H1 (cell line): ENCODE data around the gene EPN2. TPM values are rescaled to one million over a fixed set of nuclear protein-coding genes. Genes with fewer than 3 reads are reported as not detected.

ENCODE experiments used
- BRCA1 ChIP-seq: IDR thresholded peaks from 2 replicates; pipeline ENCODE4 v1.6.1; 2012; ENCODE audit warnings: low read depth, low read length, improper control_type of control experiment
- CHD7 ChIP-seq: fragments of 300-600 bp; sonication (generic); IDR thresholded peaks from 2 replicates; pipeline ENCODE4 v1.7.1; 2012; ENCODE audit warnings: low read length, moderate library complexity, mild to moderate bottlenecking, inconsistent platforms; ENCODE audit not compliant: insufficient replicate concordance
- JUND ChIP-seq: IDR thresholded peaks from 2 replicates; pipeline ENCODE4 v1.6.1; 2011; ENCODE audit warnings: mild to moderate bottlenecking, improper control_type of control experiment, low read length
- MAX ChIP-seq: IDR thresholded peaks from 2 replicates; pipeline ENCODE4 v1.6.1; 2012; ENCODE audit warnings: inconsistent platforms
- RFX5 ChIP-seq: IDR thresholded peaks from 2 replicates; pipeline ENCODE4 v1.6.1; 2011; ENCODE audit warnings: low read depth, low read length, improper control_type of control experiment, borderline replicate concordance
- TAF1 ChIP-seq: IDR thresholded peaks from 2 replicates; pipeline ENCODE4 v1.6.1; 2011; ENCODE audit warnings: mild to moderate bottlenecking, low read depth, low read length
- TEAD4 ChIP-seq: IDR thresholded peaks from 2 replicates; pipeline ENCODE4 v1.6.1; 2012; ENCODE audit warnings: low read depth, low read length, inconsistent platforms, mixed read lengths
- ZNF274 ChIP-seq: IDR thresholded peaks from 2 replicates; pipeline ENCODE4 v1.7.0; 2012; ENCODE audit warnings: low read length, borderline replicate concordance; ENCODE audit errors: extremely low read depth
- polyA plus RNA-seq, 7 experiments: library from polyadenylated mRNA; depleted of rRNA in 3 of 7; stranded (reverse) in 5 of 7; unstranded in 2 of 7; fragments of >200 nt in 5 of 7; fragments of 200-250 nt in 2 of 7; gene quantifications; 1 replicate in 5 of 7; 2 replicates in 1 of 7; 4 replicates in 1 of 7; pipeline versions ENCODE4 v1.2.1 to v1.2.3, GENCODE V29; 2011 to 2013; ENCODE audit warnings: missing spikeins in 2 of 7, mixed read lengths in 2 of 7
- total RNA-seq: library from RNA; stranded (reverse); fragmentation: NEBNext Ultra II Directional; extraction: Animal tissue kit (Norgen Biotek cat#: 25700); gene quantifications from 2 replicates; pipeline ENCODE4 v1.2.1, GENCODE V29; 2021

Gene EPN2
- total and polyA plus RNA-seq, 2 of the 8 experiments (the other 6 are each of a cell fraction or from before 2014, with no cell fraction given) = 28.7 to 55.8 TPM

DNA sequence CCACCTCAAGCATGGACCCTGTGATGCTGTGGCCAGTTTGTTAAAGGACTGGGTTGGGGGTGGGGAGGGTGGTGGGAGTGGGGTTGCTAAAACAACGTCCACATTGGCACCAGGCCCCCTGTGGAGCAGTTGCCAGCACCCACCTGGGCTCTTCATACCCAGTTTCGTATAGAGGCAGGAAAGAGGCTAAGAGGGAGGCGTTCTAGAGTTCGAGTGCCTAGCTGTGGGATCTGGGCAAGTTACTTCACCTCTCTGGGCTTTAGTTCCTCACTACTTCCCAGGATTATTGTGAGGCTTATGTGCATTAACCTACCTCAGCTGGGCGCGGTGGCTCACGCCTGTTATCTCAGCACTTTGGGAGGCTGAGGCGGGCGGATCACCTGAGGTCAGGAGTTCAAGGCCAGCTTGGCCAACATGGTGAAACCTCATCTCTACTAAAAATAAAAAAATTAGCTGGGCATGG is 148.4 kb downstream of the EPN2 start (continued):
- TF ChIP-seq CHD7 (no peak), JUND (no peak), RFX5 (no peak), ZNF274 (no peak), BRCA1 (no peak), MAX (no peak), TAF1 (no peak), TEAD4 (no peak)
